GM12872 (cell line): ENCODE measurements around the gene CCS.

ENCODE experiments used
- CTCF ChIP-seq: IDR thresholded peaks from 3 replicates; pipeline ENCODE4 v1.5.1; 2011; ENCODE audit warnings: low read depth, mild to moderate bottlenecking, low read length, moderate library complexity; ENCODE audit not compliant: insufficient read depth

The CCS gene

GRCh38 chr11:66570079-66570849 is 22.7 kb upstream of the CCS start:
- TF ChIP-seq CTCF: no peak

DNA sequence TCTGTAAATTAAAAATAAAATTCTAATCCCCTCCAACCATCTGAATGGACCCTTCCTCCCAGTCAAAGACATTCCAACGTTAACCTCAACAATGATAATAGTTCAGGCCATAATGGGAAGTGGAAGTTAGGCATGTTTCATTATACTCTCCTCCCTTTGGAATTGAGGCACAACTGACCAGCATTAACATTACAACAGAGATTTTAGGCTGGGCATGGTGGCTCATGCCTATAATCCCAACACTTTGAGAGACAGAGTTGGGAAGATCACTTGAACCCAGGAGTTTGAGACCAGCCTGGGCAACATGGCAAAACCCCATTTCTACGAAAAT is 22.2 kb upstream of the CCS start:
- TF ChIP-seq CTCF: no peak

GRCh38 chr11:66579017-66579606 is 13.9 kb upstream of the CCS start:
- TF ChIP-seq CTCF: peak; percentile 87

DNA sequence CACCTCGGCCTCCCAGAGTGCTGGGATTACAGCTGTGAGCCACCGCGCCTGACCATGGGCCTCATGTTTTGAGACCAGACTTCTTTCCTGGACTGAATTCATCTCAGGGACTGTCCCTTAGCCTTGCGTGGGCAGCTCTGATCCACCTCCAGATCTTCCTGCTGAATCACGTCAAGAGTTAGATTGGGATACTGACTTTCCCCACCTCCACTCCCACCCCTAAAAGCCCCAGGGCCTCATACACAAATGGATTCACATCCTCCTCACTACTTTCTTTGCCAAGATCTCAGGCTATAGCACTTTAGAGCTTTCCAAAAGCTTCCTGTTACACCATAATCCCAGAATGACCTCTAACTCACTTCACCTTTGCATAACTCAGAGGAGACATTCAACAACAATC is 12.2 kb upstream of the CCS start:
- no peak for TF ChIP-seq CTCF

- no peak for TF ChIP-seq CTCF
Measured at GRCh38 chr11:66581261-66581660, 11.7 kb upstream of the CCS start.

GRCh38 chr11:66586136-66586535 is 6.8 kb upstream of the CCS start:
- TF ChIP-seq CTCF: no peak

DNA sequence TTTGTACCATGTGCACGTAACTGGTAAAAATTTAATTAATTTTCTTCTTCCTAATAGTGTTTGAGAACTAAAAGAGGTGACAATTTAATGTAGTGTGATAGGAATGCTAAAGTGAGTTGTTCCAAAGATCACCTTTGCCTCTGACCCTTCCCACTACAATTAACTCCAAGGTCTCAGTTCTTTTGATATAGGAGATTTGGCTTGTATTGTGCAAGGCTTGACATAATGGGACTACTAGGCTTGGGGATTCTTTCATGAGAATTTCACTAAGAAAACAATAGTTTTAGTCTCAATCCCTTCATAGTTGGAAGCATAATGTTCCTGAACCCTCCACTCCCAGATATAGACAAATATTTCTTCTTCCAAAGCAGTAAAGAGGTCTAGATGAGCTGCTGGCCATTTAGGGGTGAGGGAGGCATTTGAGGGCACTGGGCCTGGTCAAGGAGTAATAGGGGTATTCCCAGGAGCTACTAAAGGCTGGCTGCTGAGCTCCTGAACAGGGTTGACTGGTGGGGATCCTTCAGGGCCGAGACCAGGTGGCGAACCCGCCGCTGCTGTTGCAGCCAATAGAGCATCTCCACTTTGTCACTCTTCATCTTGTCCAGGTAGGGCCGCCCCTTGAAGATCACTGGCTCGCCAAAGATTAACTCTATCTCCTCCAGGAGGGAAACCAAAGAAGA is 2.8 kb upstream of the CCS start:
- no peak for TF ChIP-seq CTCF
